Measurements from ENCODE around the gene FAM107B. TPM values are rescaled to one million over a fixed set of nuclear protein-coding genes. Genes with fewer than 3 reads are reported as not detected.

The FAM107B gene
- total and polyA plus RNA-seq, 2 of the 8 experiments (the other 6 are each of a cell fraction or from before 2014, with no cell fraction given) = 7.5 to 28.1 TPM

- Histone ChIP-seq H4K5ac (ENCODE audit: insufficient read length, low read depth, low read length) (no peak overlapping the region), H3K14ac (ENCODE audit: insufficient read length) (no peak overlapping the region), H3K4me1 (replicated peaks in 1 of 4; ENCODE audit: control insufficient read depth in 3 of 4, insufficient read depth in 4 of 4, low read length in 3 of 4) (no peaks in the 10 kb centered on the region; a peak in 2 of 7 replicates), H3K56ac (replicated peaks; ENCODE audit: insufficient read length, low read depth, low read length) (no peak overlapping the region), H2BK20ac (ENCODE audit: low read length) (no peak overlapping the region), H3K23ac (ENCODE audit: insufficient read length) (no peak overlapping the region), H2BK120ac (replicated peaks; ENCODE audit: low read depth, low read length) (no peak overlapping the region), H3K27me3 (replicated peaks in 1 of 4; ENCODE audit: control insufficient read depth in 3 of 4, extremely low read depth in 1 of 4, insufficient read depth in 3 of 4, low read length in 3 of 4) (no peaks in the 10 kb centered on the region), H2BK5ac (ENCODE audit: low read depth, low read length) (no peak overlapping the region), H2AK5ac (ENCODE audit: low read depth, low read length) (no peak overlapping the region), H3K9ac (replicated peaks in 1 of 4; ENCODE audit: extremely low read depth in 1 of 4, low read depth in 3 of 4, low read length in 3 of 4) (no peak overlapping the region), H3K9me3 (ENCODE audit: insufficient read depth in 2 of 2, low read depth in 1 of 2, low read length in 1 of 2) (no peaks in the 10 kb centered on the region), H3K23me2 (ENCODE audit: low read depth, low read length) (no peaks in the 10 kb centered on the region), H4K20me1 (replicated peaks in 1 of 2; ENCODE audit: control insufficient read depth in 1 of 2, insufficient read depth in 2 of 2, low read length in 2 of 2) (no peaks in the 10 kb centered on the region), H3K36me3 (ENCODE audit: control insufficient read depth in 2 of 4, insufficient read depth in 4 of 4, low read length in 3 of 4) (no peaks in the 10 kb centered on the region), H3K18ac (ENCODE audit: extremely low read depth, low read length) (no peak overlapping the region), H3K4me3 (ENCODE audit: extremely low read depth in 1 of 4, insufficient read depth in 2 of 4, low read depth in 3 of 4, low read length in 4 of 4) (no peak overlapping the region), H2AFZ (ENCODE audit: low read length) (no peak overlapping the region), H4K91ac (replicated peaks; ENCODE audit: insufficient read length, low read length) (no peak overlapping the region), H2BK15ac (ENCODE audit: low read length) (no peak overlapping the region), H3K79me1 (ENCODE audit: low read depth, low read length) (no peaks in the 10 kb centered on the region), H4K8ac (ENCODE audit: extremely low read depth, insufficient read depth, low read length) (no peak overlapping the region), H3K79me2 (ENCODE audit: control insufficient read depth in 1 of 2, insufficient read depth in 2 of 2, low read length in 2 of 2) (no peaks in the 10 kb centered on the region), H3K4me2 (ENCODE audit: insufficient read depth in 1 of 2, low read depth in 2 of 2, low read length in 2 of 2) (no peak overlapping the region), H3K4ac (replicated peaks; ENCODE audit: insufficient read length, low read depth, low read length) (no peak overlapping the region), H3K27ac (ENCODE audit: low read depth, low read length) (no peak overlapping the region), H2BK12ac (ENCODE audit: low read depth, low read length) (no peak overlapping the region)
- FAIRE-seq (peak; percentile 52), DNase-seq (ENCODE audit: low read depth in 1 of 2, low spot score in 2 of 2) (no peak)
- peak in 2 of 3 experiments; percentile 56 to 64; a peak in 3 of 4 replicates for TF ChIP-seq CTCF (IDR thresholded peaks at IDR 0.05; ENCODE audit: control extremely low read depth in 1 of 3, insufficient read depth in 1 of 3, low read depth in 1 of 3, low read length in 3 of 3)
- no peak for TF ChIP-seq CHD1 (IDR thresholded peaks at IDR 0.05; ENCODE audit: low read depth, low read length)
- peak; percentile 86 to 88 for TF ChIP-seq RAD21 (IDR thresholded peaks at IDR 0.05 in 1 of 2, conservative IDR thresholded peaks at IDR 0.05 in 1 of 2; ENCODE audit: low read depth in 2 of 2, low read length in 2 of 2)
- no peak for TF ChIP-seq JUND (IDR thresholded peaks at IDR 0.05; ENCODE audit: low read length)
- ChIA-PET POLR2A (ENCODE audit: partially characterized antibody) (interaction anchor here (0.9 to 1.8 kb wide), 4 partner anchors 14 to 283 kb away, joined by 4 to 8 read pairs (median 5); partner anchors contain the start of genes CDNF, HSPA14 and MSANTD7), CTCF (ENCODE audit: partially characterized antibody) (interaction anchor here (0.6 to 3.9 kb wide), 35 partner anchors 8 to 1236 kb away, joined by 3 to 40 read pairs (median 4); partner anchors contain the start of genes FAM107B and PRPF18)
- WGBS, 2 experiments (ENCODE audit: extremely low coverage in 1 of 2, insufficient coverage in 1 of 2, insufficient read length in 1 of 2, insufficient replicate concordance in 2 of 2, low coverage in 1 of 2, low lambda C conversion rate in 2 of 2, missing lambda C conversion rate in 1 of 2) = 36% methylated on average over 3 of the region's 3 CpGs; no CpG with 5 or more reads in 1 of the 2 experiments
Observed at GRCh38 chr10:14822879-14823755, 48.4 kb upstream of the FAM107B start.

Data from H1 (cell line).